Retina (tissue), 1 donor: Measurements from ENCODE around the gene HVCN1.
A peak's percentile ranks its signal among the peaks of the same experiment; 100 is the strongest.

Source experiments
- DNase-seq: peaks from one replicate; pipeline ENCODE4 v3.0.0-alpha.2; 2016

Gene HVCN1

DNA sequence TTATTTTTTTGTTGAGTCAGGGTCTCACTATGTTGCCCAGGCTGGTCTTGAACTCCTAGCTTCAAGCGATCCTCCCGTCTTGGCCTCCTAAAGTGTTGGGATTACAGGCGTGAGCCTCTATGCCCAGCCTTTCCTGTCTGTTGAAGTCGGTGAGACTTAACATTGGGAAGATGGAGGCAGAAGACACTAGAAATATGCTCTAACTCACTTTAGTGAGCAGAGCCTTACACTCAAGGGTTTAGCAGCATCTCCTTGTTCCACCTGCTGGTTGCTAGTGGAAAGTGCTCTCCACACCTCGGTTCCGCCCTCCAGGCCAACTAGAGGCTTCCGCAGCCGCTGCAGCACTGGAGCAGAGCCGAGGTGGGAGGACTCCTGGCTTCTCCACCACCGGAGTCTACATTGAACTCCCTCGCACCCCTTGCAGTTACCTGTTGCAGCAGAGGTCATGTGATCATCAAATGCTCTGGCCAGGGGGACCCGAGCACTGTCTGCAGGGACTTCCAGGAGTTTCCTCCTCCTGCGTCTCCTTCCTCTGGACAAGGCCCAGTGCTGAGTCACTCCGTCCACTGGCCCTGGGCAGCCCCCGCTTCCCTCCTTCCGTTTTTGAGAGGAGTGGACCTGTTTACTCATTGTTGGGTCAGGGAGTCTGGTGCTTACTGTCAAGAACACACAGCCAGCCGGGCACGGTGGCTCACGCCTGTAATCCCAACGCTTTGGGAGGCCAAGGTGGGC, 9.4 kb upstream of the HVCN1 start:
- peak; percentile 49 for DNase-seq

DNA sequence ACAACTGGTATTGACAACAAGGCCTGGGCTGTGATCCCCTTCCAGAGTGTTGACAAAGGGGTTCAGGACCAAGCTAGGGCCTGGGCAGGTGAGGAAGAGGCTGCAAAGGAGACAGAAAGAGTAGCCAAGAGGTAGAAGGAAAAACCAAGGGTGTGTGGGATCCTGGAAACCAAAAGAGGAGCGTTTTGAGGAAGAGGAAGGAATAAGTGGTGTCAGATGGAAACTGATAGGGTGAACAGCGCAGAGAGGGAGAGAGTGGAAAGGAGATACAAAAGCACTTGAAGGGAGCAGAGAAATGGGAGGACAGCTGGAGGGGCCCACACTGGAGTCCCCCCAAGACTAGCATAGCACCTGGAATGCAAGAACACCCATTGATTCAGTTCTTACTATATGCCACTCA, 8.3 kb upstream of the HVCN1 start:
- no peak for DNase-seq

DNA sequence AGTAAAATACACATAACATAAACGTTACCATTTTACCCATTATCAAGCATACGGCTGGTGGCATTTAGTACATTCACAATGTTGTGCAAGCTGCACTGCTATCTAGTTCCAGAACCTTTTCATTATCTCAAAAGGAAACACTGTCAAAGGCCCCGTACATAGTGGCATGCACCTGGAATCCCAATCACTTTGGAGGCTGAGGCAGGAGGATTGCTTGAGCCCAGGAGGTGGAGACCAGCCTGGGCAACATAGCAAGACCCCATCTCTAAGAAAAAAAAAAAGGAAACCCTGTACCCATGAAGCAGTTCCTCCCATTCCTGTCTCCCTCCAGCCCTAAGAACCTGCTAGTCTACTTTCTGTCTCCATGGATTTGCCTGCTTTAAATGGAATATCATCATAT, 7.4 kb upstream of the HVCN1 start:
- DNase-seq, result no peak

DNA sequence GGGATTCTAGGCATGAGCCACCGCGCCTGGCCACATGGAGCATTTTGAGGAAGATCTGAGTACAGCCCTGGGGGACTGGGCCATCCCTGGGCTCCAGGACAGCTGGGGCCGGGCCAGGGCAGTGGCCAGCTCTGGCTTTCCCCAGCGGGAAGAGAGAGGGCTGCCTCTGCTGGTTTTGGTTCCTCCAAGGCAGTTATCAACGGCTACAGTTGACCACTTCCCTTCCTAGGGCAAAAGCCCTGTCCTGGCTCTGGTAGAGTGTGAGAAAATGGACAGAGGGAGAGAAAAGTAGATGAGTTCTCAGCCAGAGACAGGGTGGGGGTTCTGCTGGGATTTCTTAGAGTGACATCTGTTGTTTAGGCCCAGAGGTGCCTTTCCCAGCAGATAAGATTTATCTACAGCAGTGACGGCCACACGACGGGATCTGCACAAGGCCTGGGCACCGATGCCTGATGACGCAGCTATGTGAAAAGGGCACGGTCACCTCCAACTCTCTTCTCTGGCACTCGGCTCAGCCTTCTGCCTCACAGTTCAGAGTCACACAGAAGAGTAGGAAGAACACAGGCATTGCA, 5.5 kb upstream of the HVCN1 start:
- no peak for DNase-seq

DNA sequence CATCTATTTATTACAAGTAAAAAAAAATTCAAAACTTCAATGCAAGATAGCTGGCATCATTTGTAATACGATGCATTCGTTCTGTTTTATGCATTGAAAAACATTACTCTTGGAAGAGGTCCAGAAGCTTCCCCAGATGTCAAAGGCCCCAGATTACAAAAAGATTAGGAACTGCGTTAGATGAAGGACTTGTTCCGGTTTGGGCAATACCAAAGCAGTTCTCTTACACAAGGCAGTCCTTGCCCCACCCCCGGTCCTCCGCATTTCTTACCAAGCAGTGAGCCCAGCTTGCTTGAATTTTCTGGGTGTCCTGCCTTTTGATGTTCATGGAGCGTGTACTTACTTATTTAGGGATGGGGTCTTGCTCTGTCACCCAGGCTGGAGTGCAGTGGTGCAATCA, 4.8 kb upstream of the HVCN1 start:
- no peak for DNase-seq

DNA sequence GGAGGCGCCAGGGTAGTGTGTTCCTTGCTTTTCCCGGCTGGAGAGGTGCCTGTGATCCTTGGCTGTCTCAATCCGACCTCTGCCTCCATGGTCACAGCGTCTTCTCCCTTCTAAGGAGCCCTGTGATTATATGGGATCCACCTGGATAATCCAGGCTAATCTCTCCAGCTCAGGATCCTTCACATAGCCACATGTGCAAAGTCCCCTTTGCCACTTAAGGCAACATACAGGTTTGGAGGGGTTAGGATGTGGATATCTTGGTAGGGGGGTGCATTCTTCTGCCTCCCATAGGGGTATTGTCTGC, 1.2 kb upstream of the HVCN1 start:
- no peak for DNase-seq

DNA sequence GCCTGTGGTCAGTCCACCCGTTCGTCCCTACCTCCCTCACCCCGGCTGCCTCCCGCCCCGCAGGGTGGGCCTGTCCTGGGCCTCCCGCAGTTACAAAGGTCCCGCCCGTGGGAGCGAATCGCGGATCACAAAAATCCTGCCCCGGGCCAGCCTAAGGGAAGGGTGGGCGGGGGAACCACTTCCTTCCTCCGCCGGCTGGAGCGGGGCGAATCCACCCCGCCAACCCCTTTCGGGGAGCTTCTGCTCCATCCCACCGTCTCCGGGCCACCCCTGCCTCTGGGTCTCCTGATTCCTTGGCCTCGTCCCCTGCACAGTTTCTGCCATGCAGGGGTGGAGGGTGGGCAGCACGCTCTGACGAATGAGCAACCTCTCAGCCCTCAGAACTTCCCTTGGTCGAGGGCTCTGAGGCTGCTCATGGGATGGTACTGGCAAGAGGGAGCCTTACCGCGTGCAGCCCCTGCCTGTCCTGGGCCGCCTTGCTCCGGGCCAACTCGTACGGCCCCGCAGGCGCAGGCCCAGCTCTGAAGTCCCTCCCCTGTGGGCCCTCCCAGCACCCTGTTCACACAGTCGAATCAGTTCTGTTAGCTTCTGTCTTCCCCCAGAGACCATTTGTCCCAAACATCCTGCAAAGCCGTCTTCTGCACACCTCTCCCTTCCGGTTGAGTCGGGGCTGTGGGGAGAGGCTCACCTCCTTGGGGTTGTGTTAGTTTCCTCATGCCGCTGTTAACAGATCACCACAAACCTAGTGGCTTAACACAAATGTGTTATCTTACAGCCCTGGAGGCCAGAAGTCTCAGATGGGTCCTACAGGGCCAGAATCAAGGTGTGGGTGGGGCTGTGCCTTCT, 589 bp upstream of the HVCN1 start:
- peak; percentile 79 for DNase-seq

DNA sequence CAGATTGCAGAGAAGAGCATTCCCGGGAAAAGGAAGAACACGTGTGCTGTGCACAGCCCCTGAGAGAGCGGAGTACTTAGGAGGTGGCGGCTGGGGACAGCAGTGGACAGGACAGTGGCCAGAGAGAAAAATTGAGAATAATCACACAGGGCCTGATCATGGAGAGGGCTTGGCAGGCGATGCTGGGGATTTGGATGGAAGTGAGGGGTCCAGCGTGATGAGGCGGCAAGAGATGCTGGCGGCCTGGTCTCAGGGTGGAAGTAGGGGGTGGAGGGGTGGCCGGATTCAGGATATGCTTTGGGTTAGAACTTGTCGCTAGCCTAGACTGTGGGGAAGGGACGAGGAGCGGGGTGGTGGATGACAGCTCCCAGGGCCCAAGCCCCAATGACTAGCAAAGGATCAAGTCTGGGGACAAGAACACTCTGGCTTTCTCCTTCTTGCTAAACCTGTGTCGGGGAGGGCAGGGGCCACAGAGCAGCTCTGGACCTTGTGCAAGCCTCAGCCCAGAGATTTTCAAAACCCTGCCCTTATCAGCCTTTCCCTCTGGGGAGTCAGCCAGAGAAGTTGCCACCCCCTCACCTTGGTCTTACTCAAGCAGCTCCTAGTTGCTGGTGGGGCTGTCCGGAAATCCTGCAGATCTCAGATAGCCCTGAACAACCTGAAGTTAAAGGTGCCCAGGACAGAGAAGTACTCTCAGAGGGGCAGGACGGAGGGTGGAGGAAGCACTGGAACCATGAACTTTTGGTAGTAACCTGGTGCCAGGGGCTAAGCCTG, 1.3 kb downstream of the HVCN1 start:
- no peak for DNase-seq

DNA sequence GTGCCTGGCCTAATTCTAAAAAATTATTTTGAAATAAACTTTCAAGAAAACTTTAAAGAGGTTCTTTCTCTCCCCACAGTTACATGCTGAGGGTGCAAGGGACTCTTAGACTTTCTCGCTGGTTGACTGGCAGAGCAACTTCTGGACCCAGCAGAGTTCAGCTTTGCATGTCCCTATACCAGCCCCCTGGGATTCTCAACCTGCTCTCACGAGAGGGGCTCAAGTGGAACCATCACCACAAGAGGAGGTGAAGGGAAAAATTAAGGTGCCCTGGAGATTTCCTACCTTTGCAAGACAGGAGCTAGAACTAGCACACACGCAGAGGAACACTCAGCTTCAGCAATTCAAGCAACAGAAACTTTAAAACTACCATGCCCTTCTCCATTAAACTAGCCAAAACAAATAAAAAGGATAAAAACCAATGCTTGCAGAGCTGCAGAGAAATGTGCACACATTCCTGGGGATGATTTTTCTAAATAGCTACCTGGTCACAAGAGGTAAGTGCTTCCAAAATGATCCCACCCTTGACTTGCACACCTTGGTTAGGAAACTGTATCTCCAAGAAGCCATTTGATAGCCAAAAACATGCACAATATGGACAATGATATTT, 2.5 kb downstream of the HVCN1 start:
- DNase-seq, result no peak

DNA sequence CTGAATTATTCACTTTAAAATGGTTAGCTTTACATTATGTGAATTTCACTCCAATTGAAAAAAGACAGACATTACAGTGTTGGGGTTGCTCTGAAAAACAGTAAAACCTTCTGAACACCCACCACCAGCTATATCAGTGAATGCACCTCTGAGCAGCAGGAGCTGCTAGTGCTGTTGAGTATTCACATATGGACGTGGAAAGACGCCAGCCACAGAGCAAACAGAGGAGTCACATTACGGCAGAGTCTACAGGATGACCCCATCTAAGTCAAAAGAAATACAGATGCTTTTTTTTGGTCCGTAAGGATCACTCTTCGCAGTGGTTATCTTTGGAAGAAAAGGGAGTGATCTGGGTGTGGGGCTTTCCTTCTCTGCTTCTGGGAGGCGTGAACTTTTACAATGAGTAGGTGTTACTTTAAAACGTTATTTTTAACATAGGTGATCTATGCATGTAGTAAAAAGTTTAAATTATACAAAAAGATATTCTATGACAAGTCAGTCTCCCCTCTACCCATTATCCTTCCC, 4.5 kb downstream of the HVCN1 start:
- DNase-seq, result no peak

DNA sequence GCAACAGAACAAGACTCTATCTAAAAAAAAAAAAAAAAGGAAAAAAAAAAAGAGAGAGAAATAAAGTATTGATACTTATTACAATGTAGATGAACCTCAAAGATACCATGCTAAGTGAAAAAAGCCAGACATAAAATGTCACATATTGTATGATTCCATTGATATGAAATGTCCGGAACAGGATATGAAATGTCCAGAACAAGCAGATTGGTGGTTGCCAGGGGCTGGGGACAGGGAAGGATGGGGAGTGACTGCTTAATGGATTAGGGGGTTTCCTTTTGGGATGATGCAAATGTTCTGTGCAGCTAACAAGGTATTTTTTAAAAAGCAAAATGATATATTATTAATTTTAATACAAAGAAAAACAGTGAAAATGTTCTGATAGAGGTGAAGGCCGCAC, 5.0 kb downstream of the HVCN1 start:
- no peak for DNase-seq

DNA sequence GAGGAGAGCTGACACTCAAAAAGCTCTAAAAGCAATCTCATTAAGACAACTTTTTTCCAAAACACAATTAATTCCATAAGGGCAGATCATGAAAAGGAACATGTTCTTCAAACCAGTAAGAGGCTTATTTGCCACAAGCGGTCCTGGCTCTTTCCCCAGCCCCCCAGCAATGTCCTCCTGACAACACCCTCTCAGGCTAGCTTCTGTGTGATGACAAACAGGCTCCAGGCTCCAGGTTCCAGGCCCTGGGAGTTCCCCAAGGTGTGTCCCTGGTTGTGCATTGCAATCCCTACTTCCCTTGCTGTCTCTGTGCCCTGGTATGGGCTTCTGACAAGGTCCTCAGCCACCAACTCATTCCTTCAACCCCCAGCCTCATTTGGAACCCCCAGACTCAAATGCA, 8.9 kb downstream of the HVCN1 start:
- no peak for DNase-seq

DNA sequence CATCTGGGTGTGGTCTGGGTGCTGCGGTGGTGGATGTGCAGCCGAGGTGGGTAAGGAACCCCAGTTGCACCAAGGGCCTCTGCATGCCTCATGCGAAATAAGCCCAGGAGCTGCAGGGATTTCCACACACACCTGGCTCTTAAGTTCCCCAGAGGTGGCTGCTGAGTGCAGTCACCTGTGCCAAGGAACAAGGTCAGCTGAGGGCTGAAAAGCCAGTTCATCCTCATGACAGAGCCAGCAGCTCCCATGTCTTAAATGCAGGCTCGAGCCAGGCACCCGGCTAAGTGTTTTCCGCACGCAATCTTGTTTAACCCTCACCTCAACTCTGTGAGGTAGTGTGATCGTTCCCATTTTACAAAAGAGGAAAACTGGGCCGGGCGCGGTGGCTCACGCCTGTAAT, 9.7 kb downstream of the HVCN1 start:
- no peak for DNase-seq

DNA sequence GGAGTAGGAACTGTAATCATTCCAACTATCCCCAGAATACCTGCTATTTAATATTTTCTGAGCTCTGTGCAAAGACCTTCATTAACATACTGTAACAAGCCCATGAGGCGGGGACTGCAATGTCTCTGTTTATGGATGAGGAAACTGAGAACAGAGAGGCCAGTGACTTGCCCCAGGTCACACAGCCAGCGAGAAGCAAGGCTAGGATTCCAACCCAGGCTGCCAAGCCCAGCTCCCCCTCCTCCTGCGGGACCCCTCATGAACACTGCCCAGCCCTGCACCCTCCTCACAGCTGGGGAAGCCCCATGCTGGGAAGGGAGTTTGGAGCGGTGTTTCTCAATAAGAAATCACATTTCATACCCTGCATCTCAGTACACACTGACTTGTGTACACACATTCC, 10.9 kb downstream of the HVCN1 start:
- no peak for DNase-seq

DNA sequence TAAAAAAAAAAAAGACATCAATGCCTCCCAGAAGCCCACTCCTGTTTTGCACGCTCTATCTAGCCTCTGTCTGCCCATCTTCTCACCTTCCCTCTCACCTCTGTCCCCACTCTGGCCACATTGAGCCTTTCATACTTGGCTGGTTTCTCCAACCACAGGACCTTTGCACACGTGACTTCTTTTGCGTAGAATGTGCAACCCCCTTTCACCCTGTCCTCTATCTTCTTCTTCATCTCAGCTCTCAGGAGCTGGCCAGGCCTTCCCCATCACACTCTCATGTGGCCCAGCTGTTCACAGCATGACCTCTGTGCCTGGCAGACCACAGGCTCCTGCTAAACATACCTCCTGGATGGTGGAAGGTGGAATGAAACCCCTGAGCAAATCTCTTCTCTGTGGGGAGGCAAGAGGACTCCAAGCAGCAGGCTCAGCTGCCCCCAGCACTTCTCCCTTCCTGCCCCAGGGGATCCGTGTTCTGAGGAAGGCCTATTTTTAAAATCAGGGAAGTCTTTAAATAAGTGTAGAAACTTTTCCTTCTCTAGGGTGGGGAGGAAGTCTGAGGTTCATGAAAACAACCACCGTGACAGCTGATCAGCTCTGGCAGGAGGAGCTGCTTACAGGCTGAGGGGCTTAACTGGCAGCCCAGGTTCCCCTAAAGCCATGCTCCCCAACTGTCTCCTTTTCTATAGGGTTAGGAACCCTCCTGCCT, 11.6 kb downstream of the HVCN1 start:
- no peak for DNase-seq

DNA sequence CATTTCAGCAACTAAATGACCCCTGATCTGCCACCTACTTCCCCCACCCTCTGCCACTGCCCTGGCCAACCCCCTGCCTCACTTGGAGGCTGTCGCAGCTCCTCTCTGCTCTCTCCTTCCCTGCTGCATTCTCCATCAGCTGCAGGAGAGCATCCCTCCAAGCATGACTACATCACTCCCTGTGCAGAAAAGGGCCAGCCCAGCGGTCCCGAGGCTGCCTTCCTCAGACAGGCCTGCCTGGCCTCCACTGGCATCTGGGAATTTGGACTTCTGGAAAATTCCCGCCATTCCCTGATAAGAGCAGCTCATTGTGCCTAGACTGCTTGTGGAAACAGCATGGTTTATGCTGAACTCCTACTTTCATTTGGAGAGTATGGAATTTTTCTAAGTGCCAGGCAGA, 12.7 kb downstream of the HVCN1 start:
- no peak for DNase-seq

DNA sequence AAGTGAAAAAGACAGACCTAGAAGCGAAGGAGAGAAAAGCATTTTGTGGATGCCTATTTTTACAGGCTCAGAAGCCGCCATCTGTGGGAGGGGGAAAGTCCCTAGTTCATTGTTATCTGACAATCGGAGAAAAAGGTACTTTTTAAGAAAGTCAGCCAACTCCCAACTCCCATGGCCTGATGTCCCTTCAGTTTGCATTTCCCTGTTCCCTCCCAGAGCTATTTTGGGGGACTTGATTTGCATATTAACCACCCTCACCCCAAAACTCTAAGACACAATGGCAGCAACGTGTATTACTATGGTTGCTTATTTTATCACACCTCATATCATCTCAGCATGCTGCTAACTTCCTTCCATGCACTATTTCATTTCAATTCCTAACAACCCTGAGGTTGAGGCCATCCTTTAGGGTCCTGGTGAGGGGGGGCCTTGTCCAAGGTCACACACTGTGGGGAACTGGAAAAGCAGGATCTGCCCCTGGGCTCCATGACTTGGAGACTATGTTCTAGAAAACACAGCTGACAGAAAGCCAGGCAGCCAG, 18.7 kb downstream of the HVCN1 start:
- DNase-seq, result no peak

DNA sequence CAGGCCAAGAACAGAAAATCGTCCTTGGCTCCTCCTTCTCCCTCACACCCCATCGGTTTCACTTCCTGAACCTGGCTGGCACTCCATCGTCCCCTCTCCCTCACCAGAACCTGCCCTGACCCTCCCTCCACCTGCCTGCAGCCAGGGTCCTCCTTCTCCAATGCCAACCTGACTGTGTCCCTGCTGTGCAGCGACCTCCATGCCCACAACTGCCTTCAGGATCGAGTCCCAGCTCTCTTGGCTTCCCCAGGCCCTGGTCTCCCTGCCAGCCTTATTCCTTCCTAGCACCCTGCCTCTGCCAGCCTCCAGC, 19.8 kb downstream of the HVCN1 start:
- no peak for DNase-seq

DNA sequence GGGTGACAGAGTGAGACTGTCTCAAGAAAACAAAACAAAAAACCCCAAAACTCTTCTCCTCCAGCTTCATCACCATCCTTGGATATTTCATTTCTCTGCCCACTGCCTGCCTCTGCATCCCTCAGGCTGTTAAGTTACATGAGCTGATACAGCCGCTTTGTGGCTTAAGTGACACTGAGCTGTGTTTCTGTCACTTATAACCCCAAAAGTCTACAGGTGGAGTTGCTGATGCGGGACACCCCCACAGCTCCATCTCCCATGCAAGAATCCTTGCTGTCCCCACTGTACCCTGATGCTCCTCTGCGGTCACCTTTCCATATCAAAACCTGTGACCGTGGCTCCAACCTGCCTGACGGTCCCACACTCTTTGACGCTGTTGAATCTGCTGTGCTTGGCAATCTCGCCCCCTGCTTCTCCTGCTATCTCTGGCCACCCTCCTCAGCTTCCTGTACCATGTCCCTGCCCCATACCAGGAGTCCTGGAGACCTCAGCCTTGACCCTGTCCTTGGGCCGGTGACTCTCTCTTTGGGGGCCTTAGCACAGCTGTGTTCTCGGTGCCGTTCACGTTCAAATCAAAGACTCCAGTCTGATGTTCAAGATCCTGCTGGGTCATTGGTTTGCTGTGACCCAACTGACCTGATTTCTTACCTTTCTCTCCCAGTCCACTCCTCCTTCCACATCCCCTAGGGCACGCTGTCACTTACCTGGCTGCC, 20.3 kb downstream of the HVCN1 start:
- DNase-seq, result no peak

DNA sequence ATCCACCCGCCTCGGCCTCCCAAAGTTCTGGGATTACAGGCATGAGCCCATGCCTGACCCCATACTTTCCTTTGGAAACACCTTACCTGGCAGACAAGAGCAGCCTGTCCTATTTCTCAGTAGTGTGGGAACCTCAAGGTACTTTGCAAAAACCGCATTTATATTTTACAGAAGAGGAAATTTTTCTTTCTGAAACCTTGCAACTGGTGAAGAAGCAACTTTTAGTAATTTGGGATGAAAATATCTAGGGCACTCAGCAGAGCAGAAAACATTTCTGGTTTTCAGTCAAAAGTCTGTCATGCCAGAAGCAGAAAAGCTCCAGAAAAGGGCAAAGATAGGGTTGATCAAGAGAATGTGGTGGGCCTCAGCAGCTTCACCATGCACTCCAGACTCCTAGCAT, 21.2 kb downstream of the HVCN1 start:
- DNase-seq, result no peak

DNA sequence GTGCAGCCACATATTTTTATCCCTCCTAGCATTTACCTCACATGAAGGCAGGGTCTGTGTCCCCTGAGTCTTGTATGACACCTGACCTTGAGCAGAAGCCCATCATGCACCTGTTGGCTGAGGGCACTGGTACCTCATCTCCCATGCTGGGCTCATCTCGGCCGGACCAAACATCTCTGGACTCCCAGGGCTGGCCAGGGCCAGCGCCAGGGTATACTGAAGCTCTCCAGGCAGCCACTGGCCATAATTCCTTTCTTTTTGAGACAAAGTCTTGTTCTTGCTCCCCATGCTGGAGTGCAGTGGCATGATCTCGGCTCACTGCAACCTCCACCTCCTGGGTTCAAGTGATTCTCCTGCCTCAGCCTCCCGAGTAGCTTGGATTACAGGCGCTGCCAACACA, 22.0 kb downstream of the HVCN1 start:
- DNase-seq, result no peak
